ENCODE results near the gene TLE7.

TLE7 gene

GRCh38 chr16:71423865-71424264, 18.0 kb downstream of the TLE7 start:
- no peak overlapping the region for H3K9ac ChIP-seq (ENCODE audit: low read length)
- H3K9me2 ChIP-seq (replicated peaks; ENCODE audit: insufficient read depth, low read length), result no peaks in the 10 kb centered on the region
- H3K4me2 ChIP-seq (ENCODE audit: low read depth, low read length), result no peak overlapping the region
- no peak overlapping the region for H3K4me3 ChIP-seq (ENCODE audit: low read length)
- H3K79me2 ChIP-seq (ENCODE audit: low read length), result no peaks in the 10 kb centered on the region
- no peaks in the 10 kb centered on the region for H3K4me1 ChIP-seq (ENCODE audit: low read length)
- no peak overlapping the region for H3K27ac ChIP-seq (ENCODE audit: low read length)
- H3K9me3 ChIP-seq (replicated peaks; ENCODE audit: insufficient read depth, low read length), result no peaks in the 10 kb centered on the region
- no peak overlapping the region for H2AFZ ChIP-seq (ENCODE audit: low read length)
- no peaks in the 10 kb centered on the region for H3K36me3 ChIP-seq (replicated peaks; ENCODE audit: insufficient read depth, low read length)
- H3K27me3 ChIP-seq (replicated peaks; ENCODE audit: insufficient read depth, low read length), result peaks cover 51% of the 10 kb centered on the region
- TF ChIP-seq EZH2phosphoT487 (IDR thresholded peaks at IDR 0.05; ENCODE audit: low read length) (no peak), EZH2 (optimal IDR thresholded peaks at IDR 0.05; ENCODE audit: low read depth, low read length) (no peak)
- TF ChIP-seq, protein P1, sequence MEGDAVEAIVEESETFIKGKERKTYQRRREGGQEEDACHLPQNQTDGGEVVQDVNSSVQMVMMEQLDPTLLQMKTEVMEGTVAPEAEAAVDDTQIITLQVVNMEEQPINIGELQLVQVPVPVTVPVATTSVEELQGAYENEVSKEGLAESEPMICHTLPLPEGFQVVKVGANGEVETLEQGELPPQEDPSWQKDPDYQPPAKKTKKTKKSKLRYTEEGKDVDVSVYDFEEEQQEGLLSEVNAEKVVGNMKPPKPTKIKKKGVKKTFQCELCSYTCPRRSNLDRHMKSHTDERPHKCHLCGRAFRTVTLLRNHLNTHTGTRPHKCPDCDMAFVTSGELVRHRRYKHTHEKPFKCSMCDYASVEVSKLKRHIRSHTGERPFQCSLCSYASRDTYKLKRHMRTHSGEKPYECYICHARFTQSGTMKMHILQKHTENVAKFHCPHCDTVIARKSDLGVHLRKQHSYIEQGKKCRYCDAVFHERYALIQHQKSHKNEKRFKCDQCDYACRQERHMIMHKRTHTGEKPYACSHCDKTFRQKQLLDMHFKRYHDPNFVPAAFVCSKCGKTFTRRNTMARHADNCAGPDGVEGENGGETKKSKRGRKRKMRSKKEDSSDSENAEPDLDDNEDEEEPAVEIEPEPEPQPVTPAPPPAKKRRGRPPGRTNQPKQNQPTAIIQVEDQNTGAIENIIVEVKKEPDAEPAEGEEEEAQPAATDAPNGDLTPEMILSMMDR (IDR thresholded peaks at IDR 0.05; ENCODE audit: low read length), result no peak
- no peak for DNase-seq
- H3F3A ChIP-seq (ENCODE audit: insufficient read depth, low read length), result no peaks in the 10 kb centered on the region
- H4K20me1 ChIP-seq (ENCODE audit: insufficient read depth, low read length), result no peaks in the 10 kb centered on the region

DNA sequence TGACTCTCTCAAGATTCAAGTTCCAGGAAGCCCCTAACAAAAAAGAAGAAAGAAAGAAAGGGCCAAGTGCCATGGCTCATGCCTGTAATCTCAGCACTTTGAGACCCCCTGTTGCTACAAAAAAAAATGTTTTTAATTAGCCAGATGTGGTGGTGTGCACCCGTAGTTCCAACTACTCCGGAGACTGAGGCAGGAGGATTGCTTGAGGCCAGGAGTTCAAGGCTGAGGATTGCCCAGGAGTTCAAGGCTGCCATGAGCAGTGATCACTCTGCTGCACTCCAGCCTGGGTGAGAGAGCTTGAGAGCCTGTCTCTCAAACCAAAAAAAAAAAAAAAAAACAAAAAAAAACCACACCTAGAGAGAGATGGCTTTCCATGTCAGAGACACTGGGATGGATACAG, 18.8 kb downstream of the TLE7 start:
- Histone ChIP-seq H4K20me1 (ENCODE audit: insufficient read depth, low read length) (no peaks in the 10 kb centered on the region), H3K9me3 (replicated peaks; ENCODE audit: insufficient read depth, low read length) (no peaks in the 10 kb centered on the region), H3K4me2 (ENCODE audit: low read depth, low read length) (no peak overlapping the region), H3K27me3 (replicated peaks; ENCODE audit: insufficient read depth, low read length) (peaks cover 51% of the 10 kb centered on the region), H3F3A (ENCODE audit: insufficient read depth, low read length) (no peaks in the 10 kb centered on the region), H3K79me2 (ENCODE audit: low read length) (no peaks in the 10 kb centered on the region), H3K9me2 (replicated peaks; ENCODE audit: insufficient read depth, low read length) (no peaks in the 10 kb centered on the region), H3K27ac (ENCODE audit: low read length) (no peak overlapping the region), H3K4me3 (ENCODE audit: low read length) (no peak overlapping the region), H3K9ac (ENCODE audit: low read length) (no peak overlapping the region), H3K36me3 (replicated peaks; ENCODE audit: insufficient read depth, low read length) (no peaks in the 10 kb centered on the region), H3K4me1 (ENCODE audit: low read length) (no peaks in the 10 kb centered on the region), H2AFZ (ENCODE audit: low read length) (no peak overlapping the region)
- no peak for DNase-seq
- no peak for TF ChIP-seq EZH2 (optimal IDR thresholded peaks at IDR 0.05; ENCODE audit: low read depth, low read length)
- no peak for TF ChIP-seq EZH2phosphoT487 (IDR thresholded peaks at IDR 0.05; ENCODE audit: low read length)
- TF ChIP-seq, protein P1 (IDR thresholded peaks at IDR 0.05; ENCODE audit: low read length), result no peak

- H3K4me2 ChIP-seq (ENCODE audit: low read depth, low read length), result no peak overlapping the region
- H4K20me1 ChIP-seq (ENCODE audit: insufficient read depth, low read length), result no peaks in the 10 kb centered on the region
- no peaks in the 10 kb centered on the region for H3K9me3 ChIP-seq (replicated peaks; ENCODE audit: insufficient read depth, low read length)
- TF ChIP-seq, protein P1 (IDR thresholded peaks at IDR 0.05; ENCODE audit: low read length), result peak; percentile 52
- TF ChIP-seq EZH2phosphoT487 (IDR thresholded peaks at IDR 0.05; ENCODE audit: low read length), result no peak
- no peaks in the 10 kb centered on the region for H3K4me1 ChIP-seq (ENCODE audit: low read length)
- H3K27ac ChIP-seq (ENCODE audit: low read length), result no peak overlapping the region
- no peaks in the 10 kb centered on the region for H3K9me2 ChIP-seq (replicated peaks; ENCODE audit: insufficient read depth, low read length)
- no peak overlapping the region for H3K4me3 ChIP-seq (ENCODE audit: low read length)
- no peaks in the 10 kb centered on the region for H3K79me2 ChIP-seq (ENCODE audit: low read length)
- H3F3A ChIP-seq (ENCODE audit: insufficient read depth, low read length), result no peaks in the 10 kb centered on the region
- no peak overlapping the region for H2AFZ ChIP-seq (ENCODE audit: low read length)
- H3K27me3 ChIP-seq (replicated peaks; ENCODE audit: insufficient read depth, low read length), result peaks cover 48% of the 10 kb centered on the region
- H3K36me3 ChIP-seq (replicated peaks; ENCODE audit: insufficient read depth, low read length), result no peaks in the 10 kb centered on the region
- no peak overlapping the region for H3K9ac ChIP-seq (ENCODE audit: low read length)
- DNase-seq, result peak; percentile 37
Observed at GRCh38 chr16:71421911-71422310, 19.9 kb downstream of the TLE7 start.

Measured in MM.1S (cell line).